Measurements from ENCODE around the gene NIM1K.
A peak's percentile ranks its signal among the peaks of the same experiment; 100 is the strongest.
"Not testable (repeated sequence)": the region's sequence is repeated elsewhere in the genome, so short reads cannot be mapped to it uniquely, and the experiment has no call there.

The NIM1K gene

DNA sequence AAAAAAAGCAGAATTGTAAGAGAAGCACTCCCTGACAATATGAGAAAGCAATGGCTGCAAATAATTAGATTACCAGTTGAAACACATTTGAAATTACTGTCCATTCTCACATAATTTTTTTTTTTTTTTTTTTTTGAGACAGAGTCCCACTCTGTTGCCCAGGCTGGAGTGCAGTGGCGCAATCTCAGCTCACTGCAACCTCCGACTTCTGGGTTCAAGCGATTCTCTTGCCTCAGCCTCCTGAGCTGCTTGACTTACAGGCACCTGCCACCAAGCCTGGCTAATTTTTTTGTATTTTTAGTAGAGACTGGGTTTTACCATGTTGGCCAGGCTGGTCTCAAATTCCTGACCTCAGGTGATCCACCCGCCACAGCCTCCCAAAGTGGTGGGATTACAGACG lies 114.9 kb downstream of the NIM1K start:
- H3K4me3 ChIP-seq: not testable (repeated sequence)

DNA sequence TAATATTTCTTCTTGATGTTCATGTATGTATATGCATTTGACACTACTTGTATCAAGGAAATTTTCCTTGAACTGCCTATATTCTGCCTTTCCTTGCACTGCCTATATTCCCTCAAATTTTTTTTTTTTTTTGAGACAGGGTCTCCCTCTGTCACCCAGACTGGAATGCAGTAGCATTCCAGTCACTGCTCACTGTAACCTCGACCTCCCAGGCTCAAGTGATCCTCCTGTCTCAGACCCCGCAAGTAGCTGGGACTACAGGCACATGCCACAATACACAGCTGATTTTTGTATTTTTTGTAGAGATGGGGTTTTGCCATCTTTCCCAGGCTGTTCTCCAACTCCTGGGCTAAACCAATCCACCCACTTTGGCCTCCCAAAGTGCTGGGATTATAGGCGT lies 117.1 kb downstream of the NIM1K start:
- peak overlapping the region in 7 of 21 experiments; percentile 3 to 57 (median 28) for H3K27ac ChIP-seq

More for the DNA sequence above, 114.9 kb downstream of the NIM1K start:
- H3K27ac ChIP-seq: peak overlapping the region in 1 of 21 experiments; percentile 5

DNA sequence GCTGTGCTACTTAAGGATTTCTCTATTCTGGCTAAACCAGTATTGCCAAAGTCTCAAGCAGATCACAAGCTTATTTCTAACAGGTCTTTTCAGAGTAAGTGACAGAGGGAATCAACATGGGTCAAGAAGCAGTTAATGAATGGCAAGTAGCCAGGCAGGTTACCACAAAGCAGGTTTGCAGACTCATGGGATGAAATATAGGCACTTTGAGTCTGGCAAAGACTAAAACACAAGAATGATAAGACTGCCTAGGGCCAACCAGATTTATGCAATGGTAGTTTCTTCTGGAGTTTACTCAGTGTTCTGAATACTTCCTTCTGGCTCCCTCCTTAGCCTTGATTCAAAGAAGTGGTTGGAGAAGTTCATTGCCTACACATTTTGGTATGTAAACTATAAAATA lies 117.6 kb downstream of the NIM1K start:
- peak overlapping the region in 7 of 21 experiments; percentile 3 to 60 (median 27) for H3K27ac ChIP-seq

More for the DNA sequence above, 117.1 kb downstream of the NIM1K start:
- H3K4me3 ChIP-seq: no peak overlapping the region

DNA sequence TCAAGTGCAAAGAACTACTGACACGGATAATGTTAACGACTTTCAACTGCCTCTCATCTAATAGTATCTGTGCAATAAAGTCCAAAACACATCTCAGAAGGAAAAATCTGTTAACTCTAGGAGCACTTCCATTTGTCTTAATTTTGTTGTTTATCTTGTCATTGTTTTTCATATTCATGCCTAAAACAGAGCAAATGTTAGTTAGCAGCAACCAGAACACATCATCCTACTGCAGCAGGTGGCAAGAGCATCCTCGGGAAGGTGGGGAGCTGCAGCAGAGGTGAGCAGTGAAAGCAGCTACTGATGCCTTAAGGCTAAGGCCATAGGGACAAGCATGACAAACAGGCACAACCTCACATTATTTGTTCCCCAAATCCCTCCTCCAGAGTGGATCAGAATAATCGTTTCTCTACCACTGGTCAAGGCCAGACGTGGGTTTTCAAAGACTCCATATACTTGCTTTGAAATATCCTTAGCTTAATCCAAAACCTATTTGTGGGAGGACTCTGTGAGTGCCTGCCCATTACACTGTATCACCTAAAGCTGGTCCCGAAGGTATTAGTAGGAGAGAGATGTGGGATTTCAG lies 120.1 kb downstream of the NIM1K start:
- peak overlapping the region in 14 of 21 experiments; percentile 86 to 98 (median 94) for H3K27ac ChIP-seq

More for the DNA sequence above, 117.6 kb downstream of the NIM1K start:
- no peak overlapping the region for H3K4me3 ChIP-seq

DNA sequence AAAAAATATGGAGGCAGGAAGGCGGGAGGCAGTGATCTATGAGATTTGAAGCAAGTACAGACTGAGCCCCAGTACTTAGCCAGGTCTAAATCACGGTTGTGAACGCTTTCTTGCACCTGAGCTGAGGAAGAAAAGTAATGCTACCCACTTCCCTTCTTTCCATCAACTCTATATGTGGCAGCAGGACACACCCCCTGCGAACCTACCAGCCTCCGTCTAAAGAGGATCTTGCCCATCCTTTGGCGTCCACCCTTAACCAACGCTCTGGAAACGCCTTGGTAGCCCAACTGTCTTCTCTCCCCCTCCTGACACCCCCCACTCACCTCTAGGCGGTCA lies 120.6 kb downstream of the NIM1K start:
- peak overlapping the region; percentile 52 to 95 (median 84) for H3K4me3 ChIP-seq
- peak overlapping the region; percentile 34 to 98 (median 92) for H3K27ac ChIP-seq

More for the DNA sequence above, 120.1 kb downstream of the NIM1K start:
- peak overlapping the region; percentile 52 to 95 (median 84) for H3K4me3 ChIP-seq

DNA sequence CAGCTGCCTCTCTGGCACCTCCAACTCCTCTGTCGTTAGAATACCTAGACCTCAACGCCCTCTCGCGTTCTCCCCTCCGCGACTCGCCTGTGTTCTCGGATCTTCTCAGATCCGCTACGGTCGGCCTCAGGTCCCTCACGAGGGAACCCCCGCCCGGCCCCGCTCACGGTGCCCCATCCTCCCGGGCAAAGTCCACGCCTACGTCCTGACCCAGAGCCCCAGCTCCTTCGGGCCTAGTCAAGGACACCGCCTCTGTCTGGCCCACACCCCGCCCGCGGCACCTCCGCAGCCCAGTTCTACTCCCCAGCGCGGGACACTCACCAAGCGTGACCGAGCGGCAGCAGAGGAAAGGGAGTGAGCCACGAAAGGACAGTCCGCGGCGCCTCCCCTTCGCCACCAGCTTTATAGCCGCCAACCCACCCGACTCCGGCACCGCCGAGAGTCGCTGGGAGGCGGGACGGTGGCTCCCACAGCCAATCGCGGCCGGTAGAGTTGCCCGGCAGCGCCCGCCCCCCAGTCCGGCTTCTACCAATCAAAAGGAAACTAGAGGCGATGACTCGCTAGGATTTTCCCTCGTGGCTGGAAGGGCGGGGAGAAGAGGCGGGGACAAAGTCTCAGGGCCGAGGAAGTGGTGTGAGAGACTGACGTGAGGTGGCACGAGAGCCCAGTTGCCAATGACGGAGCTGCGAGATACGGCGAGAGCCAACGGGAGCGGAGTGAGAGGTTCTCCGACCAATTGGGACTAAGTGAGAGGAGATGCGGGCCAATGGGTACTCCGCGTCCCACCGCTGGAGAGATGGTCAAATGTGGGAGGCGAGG lies 121.2 kb downstream of the NIM1K start, which contains the start of gene HMGCS1:
Gene HMGCS1 (minus strand): TSS at position 378 of the 819 bp plus-strand sequence. CDS start 14,447 bp downstream, outside the sequence.
- Histone ChIP-seq H3K27ac (peak within 1 kb of the TSS; percentile 34 to 98 (median 92)), H3K4me3 (peak within 1 kb of the TSS; percentile 52 to 95 (median 84))

DNA sequence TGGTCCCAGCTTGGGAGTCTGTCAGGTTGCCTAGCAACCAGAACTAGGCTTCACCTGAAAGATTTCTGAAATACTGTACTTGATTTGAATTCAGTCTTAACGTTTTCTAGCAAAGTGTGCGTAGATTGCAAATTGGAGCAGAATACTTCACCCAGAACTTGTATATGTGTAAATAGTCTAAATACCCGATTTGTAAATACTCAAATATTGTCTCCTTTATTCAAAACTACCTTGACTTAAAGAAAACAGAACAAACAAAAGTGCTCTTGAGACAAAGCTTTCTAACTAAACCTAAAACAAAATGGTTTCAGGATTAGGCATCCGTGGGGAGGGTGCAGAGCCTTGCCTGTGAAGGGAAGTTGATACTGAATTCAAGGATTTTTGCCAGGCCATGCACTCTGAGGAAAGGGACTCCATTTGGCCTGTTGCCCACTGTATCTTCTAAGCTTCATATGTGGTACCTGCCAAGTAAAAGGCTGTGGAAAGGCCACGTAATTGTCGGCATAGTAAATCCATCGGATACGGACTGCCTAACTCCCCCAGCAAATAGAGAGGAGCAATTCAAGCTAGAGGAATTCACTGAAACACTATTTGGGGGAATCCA lies 121.9 kb downstream of the NIM1K start:
- H3K4me3 ChIP-seq: peak overlapping the region in 6 of 7 experiments; percentile 52 to 95 (median 80)
- peak overlapping the region in 19 of 21 experiments; percentile 7 to 97 (median 72) for H3K27ac ChIP-seq

DNA sequence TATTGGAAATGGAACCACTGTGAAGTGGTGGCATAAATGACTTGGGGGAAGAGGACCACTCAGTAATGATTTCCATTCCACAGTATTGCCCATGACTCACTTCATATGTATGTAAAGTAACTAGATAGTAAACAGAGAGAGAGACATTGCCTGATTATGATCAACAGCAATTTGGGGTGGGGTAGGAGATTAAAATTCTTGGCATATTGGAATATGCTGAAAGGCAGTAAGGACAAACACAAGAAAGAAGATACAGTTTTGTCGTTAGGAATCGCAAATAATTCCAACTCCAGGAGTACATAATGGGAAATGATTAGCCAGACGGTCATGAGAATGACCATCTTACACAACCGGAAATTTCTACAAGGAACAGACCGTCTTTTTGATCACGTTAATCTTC lies 122.7 kb downstream of the NIM1K start:
- peak overlapping the region in 1 of 21 experiments; percentile 85 for H3K27ac ChIP-seq
- no peak overlapping the region for H3K4me3 ChIP-seq

DNA sequence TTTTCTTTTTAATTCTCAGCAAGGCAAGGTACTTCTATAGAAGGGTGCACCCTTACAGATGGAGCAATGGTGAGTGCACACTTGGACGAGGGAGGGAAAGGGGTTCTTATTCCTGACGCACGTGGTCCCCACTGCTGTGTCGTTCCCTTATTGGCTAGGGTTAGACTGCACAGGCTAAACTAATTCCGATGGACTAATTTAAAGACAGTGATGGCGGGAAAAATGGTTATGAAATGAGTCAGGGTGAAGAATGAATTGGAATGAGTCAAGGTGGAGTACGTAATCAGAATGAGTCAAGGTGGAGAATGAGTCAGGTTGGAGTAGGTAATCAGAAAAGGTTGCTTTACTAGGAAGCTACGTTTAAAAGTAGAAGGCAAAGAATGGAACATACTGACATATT lies 123.2 kb downstream of the NIM1K start:
- no peak overlapping the region for H3K27ac ChIP-seq
- no peak overlapping the region for H3K4me3 ChIP-seq

DNA sequence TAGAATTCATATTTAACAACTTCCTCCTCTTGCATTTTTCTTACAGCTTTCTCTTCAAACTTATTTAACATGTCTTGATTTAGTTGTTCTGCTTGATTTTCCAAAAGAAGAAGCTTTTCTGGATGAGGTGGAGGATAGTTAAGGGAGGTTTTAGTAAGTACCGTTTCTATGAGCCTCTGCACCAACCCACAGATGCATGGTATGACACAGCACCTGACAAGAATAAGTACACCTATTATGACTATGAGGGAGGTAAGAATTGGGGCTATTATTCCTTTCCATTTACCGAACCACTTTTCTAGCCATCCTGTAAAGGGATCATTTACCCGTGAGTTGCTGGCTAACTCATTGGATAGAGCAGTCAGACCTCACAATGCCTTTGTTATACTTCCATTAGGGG lies 123.7 kb downstream of the NIM1K start:
- no peak overlapping the region for H3K4me3 ChIP-seq
- no peak overlapping the region for H3K27ac ChIP-seq

DNA sequence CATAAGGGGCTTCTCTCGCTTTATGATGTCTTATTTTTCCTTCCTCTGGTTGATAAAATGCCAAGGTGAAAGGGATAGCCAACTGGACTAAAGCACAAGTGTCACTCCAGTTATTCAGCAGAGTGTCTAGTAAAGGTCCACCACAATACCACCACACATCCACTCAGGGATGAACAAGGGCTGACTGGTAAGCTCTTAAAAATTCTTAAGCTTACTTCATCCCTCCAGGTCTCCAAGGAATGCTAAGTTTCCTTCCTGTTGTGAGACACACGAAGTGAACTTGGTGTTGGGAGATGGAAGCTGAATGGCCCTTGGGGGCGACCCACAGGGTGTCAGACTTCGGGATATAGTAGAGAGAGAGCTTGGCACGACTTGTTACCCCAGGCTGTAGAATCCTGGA lies 124.4 kb downstream of the NIM1K start:
- no peak overlapping the region for H3K4me3 ChIP-seq
- H3K27ac ChIP-seq: no peak overlapping the region

DNA sequence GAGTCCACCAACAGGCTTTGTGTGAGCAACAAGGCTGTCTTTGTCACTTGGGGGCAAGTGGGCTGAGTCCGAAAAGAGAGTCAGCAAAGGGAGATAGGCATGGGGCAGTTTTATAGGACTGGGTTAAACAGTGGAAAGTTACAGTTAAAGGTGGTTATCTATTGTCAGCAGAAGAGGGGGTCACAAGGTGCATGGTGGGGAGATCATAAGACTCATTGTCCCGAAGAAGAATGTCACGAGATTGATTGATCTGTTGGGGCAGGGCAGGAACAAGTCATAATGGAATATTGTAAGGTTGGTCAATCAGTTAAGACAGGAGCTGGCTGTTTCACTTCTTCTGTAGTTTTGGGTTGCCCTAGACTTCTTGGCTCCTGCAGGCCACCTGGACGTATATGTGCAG lies 128.8 kb downstream of the NIM1K start:
- no peak overlapping the region for H3K27ac ChIP-seq
- H3K4me3 ChIP-seq: no peak overlapping the region

DNA sequence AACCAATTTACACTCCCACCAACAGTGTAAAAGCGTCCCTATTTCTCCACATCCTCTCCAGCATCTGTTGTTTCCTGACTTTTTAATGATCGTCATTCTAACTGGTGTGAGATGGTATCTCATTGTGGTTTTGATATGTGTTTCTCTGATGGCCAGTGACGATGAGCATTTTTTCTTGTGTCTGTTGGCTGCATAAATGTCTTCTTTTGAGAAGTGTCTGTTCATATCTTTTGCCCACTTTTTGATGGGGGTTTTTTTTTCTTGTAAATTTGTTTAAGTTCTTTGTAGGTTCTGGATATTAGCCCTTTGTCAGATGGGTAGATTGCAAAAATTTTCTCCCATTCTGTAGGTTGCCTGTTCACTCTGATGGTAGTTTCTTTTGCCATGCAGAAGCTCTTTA lies 131.5 kb downstream of the NIM1K start:
- not testable (repeated sequence) for H3K27ac ChIP-seq, H3K4me3 ChIP-seq

DNA sequence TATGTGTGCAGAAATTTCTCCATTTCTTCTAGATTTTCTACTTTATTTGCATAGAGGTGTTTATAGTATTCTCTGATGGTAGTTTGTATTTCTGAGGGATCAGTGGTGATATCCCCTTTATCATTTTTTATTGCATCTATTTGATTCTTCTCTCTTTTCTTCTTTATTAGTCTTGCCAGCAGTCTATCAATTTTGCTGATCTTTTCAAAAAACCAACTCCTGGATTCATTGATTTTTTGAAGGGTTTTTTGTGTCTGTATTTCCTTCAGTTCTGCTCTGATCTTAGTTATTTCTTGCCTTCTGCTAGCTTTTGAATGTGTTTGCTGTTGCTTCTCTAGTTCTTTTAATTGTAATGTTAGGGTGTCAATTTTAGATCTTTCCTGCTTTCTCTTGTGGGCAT lies 133.6 kb downstream of the NIM1K start:
- not testable (repeated sequence) for H3K27ac ChIP-seq, H3K4me3 ChIP-seq

All from skin epidermis (tissue), 12 donors.